Endometrial microvascular endothelial cells (primary cell): ENCODE results near the gene SH3TC1. TPM values are rescaled to one million over a fixed set of nuclear protein-coding genes. Genes with fewer than 3 reads are reported as not detected.

ENCODE experiments used
- in situ Hi-C: cut with HindIII; loops from 2 replicates; pipeline ENCODE4 v1.10.0; 2017; ENCODE audit warnings: low sequenced_read_pairs, low pct_unique_long_range_greater_than_20kb; ENCODE audit errors: inconsistent ontology term
- total RNA-seq: library from RNA; depleted of rRNA; stranded (reverse); fragments of >200 nt; gene quantifications from one replicate; pipeline ENCODE4 v1.2.3, GENCODE V29; 2015; ENCODE audit errors: inconsistent ontology term

Gene SH3TC1
- total RNA-seq, 1 donor from 2014 or later = 61.9 TPM

GRCh38 chr4:8209181-8209874 is 10.2 kb downstream of the SH3TC1 start:
- in situ Hi-C loops = no loop called here

DNA sequence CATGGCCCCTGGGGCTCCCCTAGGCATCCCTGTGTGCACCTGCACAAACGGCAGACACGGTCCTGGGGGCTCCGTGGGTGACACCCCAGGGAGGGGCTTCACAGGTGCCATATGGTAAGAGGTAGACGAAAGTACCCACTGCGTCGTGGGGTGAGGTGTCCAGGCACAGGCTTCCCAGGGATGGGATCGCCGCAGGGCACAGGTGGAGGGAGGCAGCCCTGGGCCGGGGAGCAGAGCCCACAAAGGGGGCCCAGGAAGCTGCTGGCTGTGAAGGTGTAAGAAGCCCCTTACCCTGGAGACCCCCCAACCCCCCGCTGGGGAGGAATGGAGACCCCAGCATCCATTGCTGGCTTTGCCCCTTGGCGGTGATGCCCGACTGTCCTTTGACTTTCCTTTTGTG is 10.9 kb downstream of the SH3TC1 start:
- in situ Hi-C loops = no loop called here

GRCh38 chr4:8210616-8211015 is 11.5 kb downstream of the SH3TC1 start:
- in situ Hi-C loops = no loop called here

- in situ Hi-C loops = no loop called here
These were observed 12.2 kb downstream of the SH3TC1 start for GRCh38 chr4:8211251-8211650.

GRCh38 chr4:8211737-8212581 is 12.9 kb downstream of the SH3TC1 start:
- in situ Hi-C loops = no loop called here

GRCh38 chr4:8212622-8213021 is 13.5 kb downstream of the SH3TC1 start:
- in situ Hi-C loops = no loop called here

DNA sequence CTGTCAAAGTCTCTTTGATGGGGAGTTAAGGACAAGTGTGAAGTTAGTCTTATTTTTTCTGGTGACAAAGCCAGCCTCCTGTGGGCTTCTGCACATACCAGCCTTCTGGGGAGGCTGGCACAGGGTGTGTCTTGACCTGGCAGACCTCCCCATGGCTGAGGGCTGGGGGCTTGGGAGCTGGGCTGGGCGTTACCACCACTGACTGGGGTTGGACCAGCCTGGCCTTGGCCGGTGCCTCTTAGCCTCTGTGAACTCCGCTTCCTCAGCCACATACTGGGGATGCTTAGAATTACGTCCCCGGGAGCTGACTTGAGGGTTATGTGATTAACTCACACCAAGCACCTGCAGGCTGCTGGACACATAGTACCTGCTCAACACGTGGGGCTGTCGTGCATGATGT is 14.0 kb downstream of the SH3TC1 start:
- in situ Hi-C loops = no loop called here

GRCh38 chr4:8214136-8214535 is 15.0 kb downstream of the SH3TC1 start:
- in situ Hi-C loops = no loop called here

- in situ Hi-C loops = no loop called here
These were observed 15.9 kb downstream of the SH3TC1 start for GRCh38 chr4:8215001-8215427.

DNA sequence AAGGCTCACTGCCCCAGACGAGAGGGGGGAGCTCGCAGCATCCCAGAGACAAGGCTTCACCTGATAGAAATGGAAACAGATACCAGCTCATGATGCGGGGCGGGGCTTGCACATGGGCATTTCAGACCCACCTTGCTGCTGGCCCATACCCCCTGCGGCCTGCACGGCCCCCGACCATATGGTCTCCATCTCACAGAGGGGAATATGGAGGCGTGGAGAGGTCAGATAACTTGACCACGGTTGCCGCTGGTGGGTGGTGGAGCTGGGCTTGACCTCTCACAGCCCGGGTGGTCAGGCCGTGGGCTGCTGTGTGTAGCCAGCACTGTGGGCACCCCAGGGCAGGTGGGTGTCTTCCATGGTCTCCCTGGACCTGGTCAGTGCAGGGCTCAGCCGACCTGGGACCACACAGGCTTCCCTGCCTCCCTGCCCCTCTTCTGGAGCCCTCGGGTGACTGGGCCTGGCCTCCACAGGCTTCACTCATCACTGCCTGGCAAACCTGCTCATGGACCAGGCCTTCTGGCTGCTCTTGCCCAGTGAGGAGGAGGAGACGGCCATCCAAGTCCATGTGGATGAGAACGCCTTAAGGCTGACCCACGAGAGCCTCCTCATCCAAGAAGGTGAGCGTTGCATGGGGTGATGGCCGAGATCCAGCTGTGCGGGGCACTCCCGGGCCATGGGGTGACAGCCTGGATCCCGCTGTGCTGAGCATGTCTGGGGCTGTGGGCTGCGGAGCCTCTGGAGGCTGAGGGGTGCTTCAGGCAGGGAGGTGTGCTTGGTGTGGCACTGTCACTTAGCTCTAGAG is 16.8 kb downstream of the SH3TC1 start:
- in situ Hi-C loops = no loop called here

DNA sequence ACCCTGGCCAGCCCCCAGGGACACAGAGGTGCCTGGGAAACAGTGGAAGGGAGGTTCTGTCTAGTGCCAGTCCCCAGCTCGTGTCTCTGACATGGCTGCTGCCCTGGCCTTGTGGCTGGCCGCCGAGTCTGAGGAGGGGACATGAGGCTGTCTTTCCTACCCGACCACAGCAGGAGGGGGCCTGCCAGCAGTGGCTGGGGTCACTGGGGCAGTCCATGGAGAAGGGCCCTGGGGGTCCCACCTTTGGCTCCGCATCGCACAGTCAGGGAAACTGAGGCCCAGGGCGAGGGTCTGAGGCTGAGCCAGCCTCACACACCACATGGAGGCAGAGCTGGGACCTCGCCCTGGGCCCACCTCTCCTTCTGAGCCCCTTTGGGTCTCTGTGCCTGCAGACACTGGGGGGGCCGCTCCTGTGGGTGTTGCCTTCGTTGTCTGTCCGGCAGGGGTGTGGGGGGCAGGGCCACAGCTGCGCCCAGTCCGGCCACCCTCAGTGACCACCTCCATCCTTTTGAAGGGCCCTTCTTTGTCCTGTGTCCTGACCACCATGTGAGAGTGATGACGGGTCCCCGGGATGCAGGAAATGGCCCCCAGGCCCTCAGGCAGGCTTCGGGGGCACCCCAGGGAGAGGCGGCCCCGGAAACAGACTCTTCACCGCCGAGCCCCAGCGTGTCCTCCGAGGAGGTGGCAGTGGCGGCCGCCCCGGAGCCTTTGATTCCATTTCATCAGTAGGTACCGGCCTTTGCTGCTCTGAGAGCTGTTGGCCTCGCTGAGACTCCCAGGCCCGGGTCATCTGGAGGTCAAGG is 17.6 kb downstream of the SH3TC1 start:
- in situ Hi-C loops = no loop called here

GRCh38 chr4:8217246-8217511 is 18.1 kb downstream of the SH3TC1 start:
- in situ Hi-C loops = no loop called here

DNA sequence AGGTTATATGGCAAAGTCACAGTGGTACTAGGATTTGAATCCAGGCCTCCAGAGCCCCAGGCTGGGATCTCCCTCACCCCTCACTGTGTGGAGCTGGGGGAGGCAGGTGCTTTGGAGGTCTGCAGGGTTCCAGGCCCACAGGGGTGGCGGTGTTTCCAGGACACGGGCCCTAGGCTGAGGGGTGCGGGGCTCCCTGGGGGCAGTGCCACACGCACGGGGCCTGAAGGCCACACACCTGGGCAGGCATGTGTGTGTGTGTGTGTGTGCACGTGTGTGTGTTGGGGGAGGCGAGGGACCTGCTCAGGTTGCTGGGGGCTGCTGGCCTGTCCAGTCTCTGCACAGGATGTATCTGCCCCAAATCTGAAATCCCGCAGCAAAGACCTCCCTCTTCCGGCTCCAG is 18.8 kb downstream of the SH3TC1 start:
- in situ Hi-C loops = no loop called here

DNA sequence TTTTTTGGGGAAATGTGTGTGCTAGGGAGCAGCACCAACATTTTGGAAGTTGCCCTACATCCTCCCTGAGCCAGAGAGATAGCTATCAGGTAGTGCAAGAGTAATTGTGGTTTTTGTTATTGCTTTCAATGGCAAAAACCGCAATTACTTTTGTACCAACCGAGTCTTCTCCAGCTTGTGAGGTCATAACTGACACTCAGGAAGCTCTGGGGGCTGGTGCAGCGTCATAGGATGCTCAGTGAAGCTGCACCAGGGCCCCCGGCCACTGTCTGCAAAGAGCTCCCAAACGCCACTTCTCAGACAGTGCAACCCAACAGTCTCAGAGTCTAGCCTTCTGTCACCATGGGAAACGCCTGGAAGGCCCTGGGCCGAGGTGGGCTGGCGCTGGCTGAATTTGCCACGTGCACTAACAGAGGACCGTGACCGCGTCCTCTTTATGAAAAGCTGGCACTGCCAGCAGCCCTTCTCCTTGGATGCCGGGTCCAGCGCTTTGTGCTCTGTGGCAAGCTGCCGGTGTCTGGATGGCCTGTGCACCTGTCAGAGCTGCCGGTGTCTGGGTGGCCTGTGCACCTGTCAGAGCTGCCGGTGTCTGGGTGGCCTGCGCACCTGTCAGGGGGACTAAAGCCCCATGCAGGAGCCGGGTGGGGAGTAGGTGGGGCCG is 19.4 kb downstream of the SH3TC1 start:
- in situ Hi-C loops = no loop called here

GRCh38 chr4:8219236-8219635 is 20.1 kb downstream of the SH3TC1 start:
- in situ Hi-C loops = no loop called here

DNA sequence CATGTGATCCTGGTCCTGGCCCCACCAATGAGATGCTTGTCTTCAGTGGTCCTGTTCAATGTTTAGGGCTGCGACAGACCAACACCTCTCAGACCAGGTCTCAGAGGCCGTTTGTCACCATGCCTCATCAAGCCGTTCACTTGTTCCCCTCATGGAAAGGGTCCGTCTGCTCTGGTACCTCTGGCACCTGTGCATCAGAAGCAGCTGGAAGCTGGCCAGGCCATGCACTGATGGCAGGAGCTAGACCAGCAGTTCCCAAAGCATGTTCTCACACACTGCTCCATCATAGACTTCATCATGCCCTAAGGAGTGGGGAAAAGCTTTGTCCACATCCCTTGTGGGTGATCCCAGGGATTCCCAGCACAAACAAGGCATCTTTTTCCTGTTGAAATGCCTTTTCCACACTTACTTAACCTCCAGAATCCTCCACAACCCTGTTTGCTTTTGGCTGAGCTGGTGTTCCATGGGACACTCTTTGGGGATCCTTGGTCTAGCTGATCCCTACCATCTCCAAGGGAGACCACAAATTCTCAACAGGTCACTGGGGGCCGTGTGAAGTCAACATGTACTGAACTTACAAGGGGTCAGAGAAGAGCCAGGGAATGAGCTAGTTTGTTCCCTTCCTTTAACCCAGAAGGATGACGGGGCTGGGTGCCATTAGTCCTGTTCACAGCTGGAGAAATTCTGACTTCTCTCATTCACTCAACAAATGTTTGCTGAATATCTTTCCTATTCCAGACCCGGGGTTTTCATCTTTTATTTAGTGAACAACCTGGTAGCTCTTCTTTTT is 21.8 kb downstream of the SH3TC1 start:
- in situ Hi-C loops = no loop called here

DNA sequence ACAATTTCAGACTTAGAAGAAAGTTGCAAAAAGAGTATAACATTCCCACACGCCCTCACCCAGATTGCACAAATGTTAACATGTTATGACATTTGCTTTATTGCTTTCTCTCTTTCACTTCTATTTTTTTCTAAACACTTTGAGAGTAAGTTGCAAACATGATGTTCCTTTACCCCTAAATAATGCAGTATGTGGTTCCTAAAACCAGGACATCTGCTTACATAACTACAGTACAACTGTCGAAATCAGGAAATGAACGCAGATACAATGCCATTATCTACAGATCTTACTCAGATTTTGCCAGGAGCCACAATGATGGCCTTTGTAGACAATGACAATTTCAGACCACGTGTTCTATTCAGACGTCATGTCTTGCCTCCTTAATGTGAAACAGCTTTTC is 22.4 kb downstream of the SH3TC1 start:
- in situ Hi-C loops = no loop called here

- in situ Hi-C loops = no loop called here
These were observed 22.9 kb downstream of the SH3TC1 start for GRCh38 chr4:8221985-8222384.
